Osteocyte (in vitro differentiated cells): Measurements from ENCODE around the gene XAGE1B. TPM values are rescaled to one million over a fixed set of nuclear protein-coding genes. Genes with fewer than 3 reads are reported as not detected.
"Not testable (repeated sequence)": the region's sequence is repeated elsewhere in the genome, so short reads cannot be mapped to it uniquely, and the experiment has no call there.

ENCODE experiments used
- DNase-seq: peaks from one replicate; pipeline ENCODE4 v3.0.0; 2021; ENCODE audit warnings: mixed read lengths; ENCODE audit not compliant: unreplicated experiment; ENCODE audit errors: extremely low spot score
- H3K27ac Mint-ChIP-seq: one replicate; pipeline ENCODE4 v1.8.0; 2021; ENCODE audit warnings: mild to moderate bottlenecking, mixed read lengths; ENCODE audit not compliant: unreplicated experiment
- H3K27me3 Mint-ChIP-seq: one replicate; pipeline ENCODE4 v1.8.0; 2021; ENCODE audit warnings: mixed read lengths; ENCODE audit not compliant: unreplicated experiment
- H3K36me3 Mint-ChIP-seq: one replicate; pipeline ENCODE4 v1.8.0; 2021; ENCODE audit warnings: mixed read lengths; ENCODE audit not compliant: unreplicated experiment
- H3K4me1 Mint-ChIP-seq: one replicate; pipeline ENCODE4 v1.8.0; 2021; ENCODE audit warnings: mixed read lengths; ENCODE audit not compliant: unreplicated experiment
- H3K4me3 Mint-ChIP-seq: one replicate; pipeline ENCODE4 v1.8.0; 2021; ENCODE audit warnings: mild to moderate bottlenecking, moderate library complexity, mixed read lengths; ENCODE audit not compliant: unreplicated experiment
- H3K9me3 Mint-ChIP-seq: one replicate; pipeline ENCODE4 v1.8.0; 2021; ENCODE audit warnings: mixed read lengths; ENCODE audit not compliant: unreplicated experiment
- CTCF ChIP-seq: fragments of 200-600 bp; sonication (generic); IDR thresholded peaks from 2 replicates; pipeline ENCODE4 v1.5.0; 2021; ENCODE audit warnings: antibody characterized with exemption, mild to moderate bottlenecking, moderate library complexity
- total RNA-seq: library from RNA; stranded (reverse); gene quantifications from 2 replicates; pipeline ENCODE4 v1.2.1, GENCODE V29; 2021

The XAGE1B gene
- total RNA-seq, 1 donor from 2014 or later, result not detected

GRCh38 chrX:52544147-52544840, 27.4 kb upstream of the XAGE1B start:
- no peak for TF ChIP-seq CTCF
- Mint-ChIP-seq H3K27ac (no peak overlapping the region), H3K27me3 (no peaks in the 10 kb centered on the region), H3K36me3 (no peaks in the 10 kb centered on the region), H3K9me3 (no peaks in the 10 kb centered on the region), H3K4me3 (no peak overlapping the region), H3K4me1 (no peaks in the 10 kb centered on the region)
- peak; percentile 74 for DNase-seq

GRCh38 chrX:52542311-52542710, 25.4 kb upstream of the XAGE1B start:
- TF ChIP-seq CTCF, result no peak
- Mint-ChIP-seq H3K27me3 (no peaks in the 10 kb centered on the region), H3K27ac (no peak overlapping the region), H3K9me3 (no peaks in the 10 kb centered on the region), H3K36me3 (no peaks in the 10 kb centered on the region), H3K4me3 (no peak overlapping the region), H3K4me1 (no peaks in the 10 kb centered on the region)
- no peak for DNase-seq

- H3K4me1 Mint-ChIP-seq, H3K27ac Mint-ChIP-seq, H3K9me3 Mint-ChIP-seq, H3K4me3 Mint-ChIP-seq, DNase-seq, H3K27me3 Mint-ChIP-seq, H3K36me3 Mint-ChIP-seq: not testable (repeated sequence)
Measured at GRCh38 chrX:52541051-52541450, 24.2 kb upstream of the XAGE1B start.

GRCh38 chrX:52516110-52516986, 515 bp downstream of the XAGE1B start:
- not testable (repeated sequence) for H3K4me1 Mint-ChIP-seq, H3K4me3 Mint-ChIP-seq, H3K27ac Mint-ChIP-seq, H3K9me3 Mint-ChIP-seq, H3K36me3 Mint-ChIP-seq, DNase-seq, H3K27me3 Mint-ChIP-seq

GRCh38 chrX:52511126-52511525, 5.7 kb downstream of the XAGE1B start:
- H3K9me3 Mint-ChIP-seq, H3K27me3 Mint-ChIP-seq, H3K27ac Mint-ChIP-seq, H3K4me1 Mint-ChIP-seq, DNase-seq, H3K4me3 Mint-ChIP-seq, H3K36me3 Mint-ChIP-seq: not testable (repeated sequence)

GRCh38 chrX:52509916-52510315, 6.9 kb downstream of the XAGE1B start:
- Mint-ChIP-seq H3K4me3 (no peak overlapping the region), H3K4me1 (no peaks in the 10 kb centered on the region), H3K9me3 (peaks cover 8% of the 10 kb centered on the region), H3K27ac (no peak overlapping the region), H3K36me3 (no peaks in the 10 kb centered on the region), H3K27me3 (no peaks in the 10 kb centered on the region)
- no peak for DNase-seq
- TF ChIP-seq CTCF, result no peak
